ENCODE data around the gene TALDO1. TPM values are rescaled to one million over a fixed set of nuclear protein-coding genes. Genes with fewer than 3 reads are reported as not detected.

The TALDO1 gene
- 112 and 136 TPM in 2 replicates for total RNA-seq

DNA sequence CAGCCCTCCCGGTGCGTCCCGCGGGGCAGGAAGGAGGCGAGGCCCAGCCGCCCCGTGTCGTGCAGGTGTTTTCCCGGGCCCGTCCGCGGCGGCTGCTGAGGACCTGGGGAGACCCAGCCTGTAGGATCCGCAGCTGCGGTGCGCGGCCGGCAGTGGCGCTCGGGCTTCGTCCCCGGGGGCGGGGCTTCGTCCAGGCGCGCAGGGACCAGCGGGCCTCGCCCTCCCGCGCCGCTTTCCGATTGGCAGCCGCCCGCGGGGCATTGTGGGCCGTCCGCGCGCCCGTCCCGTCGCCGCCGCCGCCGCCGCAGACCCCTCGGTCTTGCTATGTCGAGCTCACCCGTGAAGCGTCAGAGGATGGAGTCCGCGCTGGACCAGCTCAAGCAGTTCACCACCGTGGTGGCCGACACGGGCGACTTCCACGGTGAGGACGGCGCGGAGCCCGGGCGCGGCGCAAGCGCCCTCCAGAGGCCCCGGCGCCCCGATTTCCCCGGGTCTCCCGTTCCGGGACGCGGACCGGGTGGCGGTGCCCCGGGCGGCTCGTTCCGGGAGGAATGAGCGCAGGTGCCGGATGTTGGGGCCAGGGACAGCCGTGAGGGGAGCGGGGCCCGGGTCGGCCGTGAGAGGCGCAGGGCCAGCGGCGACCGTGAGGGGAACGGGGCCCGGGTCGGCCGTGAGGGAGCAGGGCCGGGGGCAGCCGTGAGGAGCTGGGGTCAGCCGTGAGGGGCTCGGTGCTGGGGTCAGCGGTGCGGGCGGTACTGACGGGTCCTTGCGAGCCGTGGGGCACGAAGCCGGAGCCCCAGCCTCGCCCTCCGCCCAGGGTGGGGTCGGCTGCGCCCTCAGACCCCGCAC, at the start of gene TALDO1:
Gene TALDO1 (plus strand): TSS at position 307 of the 849 bp plus-strand sequence. CDS start 18 bp downstream, at position 325.

DNA sequence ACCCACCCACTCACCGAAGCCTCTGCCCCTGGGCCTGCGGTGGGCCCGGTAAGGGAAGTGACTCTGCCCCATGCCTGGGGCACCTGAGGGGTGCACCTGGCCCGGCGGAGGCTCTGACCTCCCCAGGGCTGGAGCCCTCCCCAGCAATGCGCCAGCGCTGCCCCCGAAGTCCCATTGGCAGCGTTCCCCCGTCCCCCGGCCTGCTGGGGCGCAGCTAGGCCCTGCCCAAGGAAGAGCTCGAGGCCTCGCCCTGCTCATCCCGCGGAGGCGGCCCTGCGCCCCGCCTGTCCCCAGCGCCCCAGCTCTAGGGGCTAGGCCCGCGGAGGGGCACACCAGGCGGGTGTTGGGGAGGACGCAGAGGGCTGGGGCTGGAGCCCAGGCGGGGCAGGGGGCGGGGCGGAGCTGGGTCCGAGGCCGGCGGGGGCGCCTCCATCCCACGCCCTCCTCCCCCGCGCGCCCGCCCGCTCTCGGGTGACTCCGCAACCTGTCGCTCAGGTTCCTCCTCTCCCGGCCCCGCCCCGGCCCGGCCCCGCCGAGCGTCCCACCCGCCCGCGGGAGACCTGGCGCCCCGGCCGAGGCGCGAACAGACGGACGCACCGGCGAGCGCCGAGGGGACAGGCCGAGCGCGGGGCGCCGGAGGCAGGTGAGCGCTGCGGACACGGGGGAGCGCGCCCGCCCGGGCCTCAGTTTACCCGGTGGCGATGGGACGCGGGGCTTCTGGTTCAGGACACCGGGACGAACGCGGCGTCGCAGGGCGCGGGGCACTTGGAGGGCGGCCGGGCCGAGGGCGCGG, 41.4 kb upstream of the TALDO1 start, which contains the start of gene EPS8L2:
Gene EPS8L2 (plus strand): TSS at position 586 of the 793 bp plus-strand sequence. CDS start 3,177 bp downstream, outside the sequence.

GRCh38 chr11:777288-778255, 30.3 kb downstream of the TALDO1 start, which contains the start of gene GATD1:
TSS of gene GATD1 (minus strand) at chr11:777487. CDS start at chr11:777462, 25 bp downstream.

DNA sequence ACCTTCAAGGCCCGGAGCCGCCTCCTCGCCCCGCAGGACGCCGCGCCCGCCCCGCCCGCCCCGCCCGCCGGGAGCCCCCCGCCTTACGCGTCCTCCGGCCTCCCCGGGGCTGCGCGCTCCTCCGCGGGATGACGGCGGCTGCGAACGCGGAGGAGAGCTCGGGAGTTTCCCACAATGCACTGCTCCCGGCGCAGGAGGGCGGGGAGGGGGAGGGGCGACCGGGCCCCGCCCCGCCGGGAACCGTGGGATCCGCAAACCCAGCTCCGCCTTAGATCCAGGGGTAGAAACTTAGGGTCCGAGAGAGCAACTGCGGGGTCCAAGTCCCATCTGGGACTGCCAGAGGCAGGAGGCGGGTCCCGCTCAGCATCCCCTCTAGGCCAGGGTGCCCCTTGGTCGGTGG, 42.7 kb downstream of the TALDO1 start, which contains the start of gene CEND1:
Gene CEND1 (minus strand): TSS at position 148 of the 400 bp plus-strand sequence. CDS start 1,514 bp downstream, outside the sequence.

GRCh38 chr11:798093-798713, 50.9 kb downstream of the TALDO1 start, which contains the start of gene SLC25A22:
TSS of gene SLC25A22 (minus strand) at chr11:798281. CDS start at chr11:795006, 3,275 bp downstream.

DNA sequence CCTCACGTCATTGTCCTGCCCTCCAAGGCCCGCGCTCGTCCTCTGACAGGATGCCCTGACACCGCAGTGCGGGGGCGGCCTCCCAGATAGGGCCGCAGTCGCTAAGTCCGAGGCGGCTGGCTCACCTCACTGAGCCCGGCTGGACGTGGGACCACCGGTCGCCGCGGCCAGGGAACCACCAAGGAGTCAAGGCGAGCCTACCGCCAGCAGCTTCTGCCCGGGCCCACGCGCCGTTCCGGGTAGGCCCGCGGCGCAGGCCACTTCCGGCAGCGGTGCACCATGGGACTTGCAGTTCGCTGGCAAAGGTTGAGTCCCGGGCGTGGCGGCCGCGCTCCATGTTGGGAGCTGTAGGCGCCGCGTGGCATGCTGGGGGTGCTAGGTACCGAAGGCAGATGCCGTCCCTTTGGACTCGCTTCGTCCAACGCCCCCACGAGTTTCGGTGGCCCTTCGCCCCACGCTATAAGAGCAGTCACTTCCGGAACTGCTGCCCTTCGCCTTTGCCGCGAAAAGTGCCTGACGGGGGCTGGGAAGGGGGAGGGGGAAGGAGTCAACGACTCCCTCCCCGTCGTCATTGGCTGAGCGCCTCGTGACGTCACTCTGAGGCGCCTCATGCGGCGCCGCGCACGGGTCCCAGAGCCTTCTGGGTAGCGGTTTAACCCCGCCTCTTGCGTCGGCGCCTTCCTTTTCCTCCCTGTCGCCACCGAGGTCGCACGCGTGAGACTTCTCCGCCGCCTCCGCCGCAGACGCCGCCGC, 62.2 kb downstream of the TALDO1 start, which contains the start of gene RPLP2:
Gene RPLP2 (plus strand): TSS at position 681 of the 753 bp plus-strand sequence. CDS start 268 bp downstream, outside the sequence.

Other genes with a start within 250 kb of the TALDO1 start
- 206 and 271 TPM in 2 replicates for gene RNH1, start 240.2 kb upstream of the TALDO1 start, total RNA-seq
- 65.3 and 82.4 TPM in 2 replicates for gene HRAS, start 211.9 kb upstream of the TALDO1 start, total RNA-seq
- gene LRRC56, start 209.9 kb upstream of the TALDO1 start, total RNA-seq: 0.32 and 1.2 TPM in 2 replicates
- 1.2 and 1.8 TPM in 2 replicates for gene LMNTD2, start 186.7 kb upstream of the TALDO1 start, total RNA-seq
- gene RASSF7, start 186.5 kb upstream of the TALDO1 start, total RNA-seq: 16.4 and 16.5 TPM in 2 replicates
- 19.9 and 33.0 TPM in 2 replicates for gene PHRF1, start 171.0 kb upstream of the TALDO1 start, total RNA-seq
- gene IRF7, start 131.5 kb upstream of the TALDO1 start, total RNA-seq: 13.1 and 17.6 TPM in 2 replicates
- not detected in 2 replicates for gene CDHR5, start 122.5 kb upstream of the TALDO1 start, total RNA-seq
- not detected in 2 replicates for gene SCT, start 120.3 kb upstream of the TALDO1 start, total RNA-seq
- not detected in 2 replicates for gene DRD4, start 110.2 kb upstream of the TALDO1 start, total RNA-seq
- 26.9 and 27.6 TPM in 2 replicates for gene DEAF1, start 52.2 kb upstream of the TALDO1 start, total RNA-seq
- 6.5 and 6.9 TPM in 2 replicates for gene TMEM80, start 51.6 kb upstream of the TALDO1 start, total RNA-seq
- 3.4 and 5.0 TPM in 2 replicates for gene EPS8L2, start 41.2 kb upstream of the TALDO1 start, total RNA-seq
- gene GATD1, start 30.0 kb downstream of the TALDO1 start, total RNA-seq: 20.7 and 24.2 TPM in 2 replicates
- gene CEND1, start 42.6 kb downstream of the TALDO1 start, total RNA-seq: not detected in 2 replicates
- 6.3 and 11.2 TPM in 2 replicates for gene SLC25A22, start 50.8 kb downstream of the TALDO1 start, total RNA-seq
- gene PIDD1, start 57.8 kb downstream of the TALDO1 start, total RNA-seq: 5.7 and 9.0 TPM in 2 replicates
- gene RPLP2, start 62.5 kb downstream of the TALDO1 start, total RNA-seq: 246 and 250 TPM in 2 replicates
- 19.8 and 44.4 TPM in 2 replicates for gene PNPLA2, start 71.5 kb downstream of the TALDO1 start, total RNA-seq
- 11.1 and 12.3 TPM in 2 replicates for gene CRACR2B, start 80.5 kb downstream of the TALDO1 start, total RNA-seq
- 375 and 945 TPM in 2 replicates for gene CD151, start 85.5 kb downstream of the TALDO1 start, total RNA-seq
- 154 and 265 TPM in 2 replicates for gene POLR2L, start 95.1 kb downstream of the TALDO1 start, total RNA-seq
- gene TSPAN4, start 95.4 kb downstream of the TALDO1 start, total RNA-seq: 131 and 142 TPM in 2 replicates
- 26.4 and 52.3 TPM in 2 replicates for gene CHID1, start 163.3 kb downstream of the TALDO1 start, total RNA-seq
- gene AP2A2, start 178.4 kb downstream of the TALDO1 start, total RNA-seq: 27.5 and 46.4 TPM in 2 replicates

Measured in bladder microvascular endothelial cell (primary cell).